ENCODE measurements around the gene COLEC12. TPM values are rescaled to one million over a fixed set of nuclear protein-coding genes. Genes with fewer than 3 reads are reported as not detected.

COLEC12 gene
- polyA plus RNA-seq, 3 donors: 0.21 to 0.47 (median 0.35) TPM

DNA sequence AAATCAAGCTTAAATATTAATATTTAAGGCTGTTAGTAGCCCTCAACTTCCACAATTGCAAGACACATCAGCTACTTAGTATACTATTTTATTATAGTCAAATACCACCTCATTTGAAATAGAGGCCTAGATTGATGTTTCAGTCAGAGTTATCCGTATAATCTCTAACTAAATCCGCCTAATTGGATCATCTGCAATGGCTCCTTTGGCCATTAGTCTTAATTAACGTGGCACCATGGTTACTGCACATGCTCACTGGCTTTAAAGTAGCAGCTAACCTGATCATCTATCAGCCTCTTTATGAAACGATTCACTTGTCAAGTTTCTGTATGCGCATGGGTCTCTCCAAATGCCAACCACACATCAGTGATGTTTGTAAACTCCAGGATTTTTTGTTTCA, 112.3 kb downstream of the COLEC12 start:
- no peak for DNase-seq
- Histone ChIP-seq H3K9ac (ENCODE audit: insufficient read depth, low read length, poor library complexity, severe bottlenecking) (no peak overlapping the region), H3K4me2 (replicated peaks; ENCODE audit: extremely low read depth, low read length, poor library complexity, severe bottlenecking) (no peak overlapping the region), H4K20me1 (ENCODE audit: insufficient read depth, low read length) (no peaks in the 10 kb centered on the region), H3K4me1 (ENCODE audit: control insufficient read depth in 1 of 2, insufficient read depth in 2 of 2, low read length in 2 of 2) (peaks cover 22 to 32% of the 10 kb centered on the region in 2 donors), H2AFZ (ENCODE audit: insufficient read depth, low read depth, low read length, poor library complexity, severe bottlenecking) (no peak overlapping the region), H3K79me2 (ENCODE audit: insufficient read depth, low read length) (no peaks in the 10 kb centered on the region), H3K27ac (ENCODE audit: low read depth in 1 of 2, low read length in 2 of 2) (no peak overlapping the region), H3K27me3 (ENCODE audit: control insufficient read depth in 2 of 2, insufficient read depth in 2 of 2, low read length in 2 of 2) (no peaks in the 10 kb centered on the region), H3K4me3 (replicated peaks in 1 of 3; ENCODE audit: low read depth in 2 of 3, low read length in 3 of 3) (no peak overlapping the region), H3K9me3 (replicated peaks in 1 of 2; ENCODE audit: control insufficient read depth in 1 of 2, insufficient read depth in 1 of 2, low read length in 2 of 2) (peaks cover 4 to 5% of the 10 kb centered on the region in 2 donors), H3K36me3 (replicated peaks in 1 of 2; ENCODE audit: control insufficient read depth in 1 of 2, insufficient read depth in 2 of 2, low read length in 2 of 2) (no peaks in the 10 kb centered on the region)
- 100% methylated on average over 3 of the region's 5 CpGs for WGBS (ENCODE audit: insufficient coverage)
- TF ChIP-seq, protein P1, sequence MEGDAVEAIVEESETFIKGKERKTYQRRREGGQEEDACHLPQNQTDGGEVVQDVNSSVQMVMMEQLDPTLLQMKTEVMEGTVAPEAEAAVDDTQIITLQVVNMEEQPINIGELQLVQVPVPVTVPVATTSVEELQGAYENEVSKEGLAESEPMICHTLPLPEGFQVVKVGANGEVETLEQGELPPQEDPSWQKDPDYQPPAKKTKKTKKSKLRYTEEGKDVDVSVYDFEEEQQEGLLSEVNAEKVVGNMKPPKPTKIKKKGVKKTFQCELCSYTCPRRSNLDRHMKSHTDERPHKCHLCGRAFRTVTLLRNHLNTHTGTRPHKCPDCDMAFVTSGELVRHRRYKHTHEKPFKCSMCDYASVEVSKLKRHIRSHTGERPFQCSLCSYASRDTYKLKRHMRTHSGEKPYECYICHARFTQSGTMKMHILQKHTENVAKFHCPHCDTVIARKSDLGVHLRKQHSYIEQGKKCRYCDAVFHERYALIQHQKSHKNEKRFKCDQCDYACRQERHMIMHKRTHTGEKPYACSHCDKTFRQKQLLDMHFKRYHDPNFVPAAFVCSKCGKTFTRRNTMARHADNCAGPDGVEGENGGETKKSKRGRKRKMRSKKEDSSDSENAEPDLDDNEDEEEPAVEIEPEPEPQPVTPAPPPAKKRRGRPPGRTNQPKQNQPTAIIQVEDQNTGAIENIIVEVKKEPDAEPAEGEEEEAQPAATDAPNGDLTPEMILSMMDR (IDR thresholded peaks at IDR 0.05): no peak
- intact Hi-C loops (cut with micrococcal nuclease): loop anchor here in 1 of 2 donors (10.0 kb wide), 1 partner anchor 67 kb away; no protein-coding TSS in a partner anchor
- Mint-ChIP-seq H3K4me3 (no peak overlapping the region), H3K27me3 (ENCODE audit: low read depth in 3 of 3) (peaks cover 0 to 3% (median 0%) of the 10 kb centered on the region in 3 donors), H3K36me3 (peaks cover 5 to 7% of the 10 kb centered on the region in 2 donors), H3K27ac (no peak overlapping the region), H3K9me3 (peaks cover 5 to 11% (median 7%) of the 10 kb centered on the region in 7 donors), H3K4me1 (peaks cover 34% of the 10 kb centered on the region)

DNA sequence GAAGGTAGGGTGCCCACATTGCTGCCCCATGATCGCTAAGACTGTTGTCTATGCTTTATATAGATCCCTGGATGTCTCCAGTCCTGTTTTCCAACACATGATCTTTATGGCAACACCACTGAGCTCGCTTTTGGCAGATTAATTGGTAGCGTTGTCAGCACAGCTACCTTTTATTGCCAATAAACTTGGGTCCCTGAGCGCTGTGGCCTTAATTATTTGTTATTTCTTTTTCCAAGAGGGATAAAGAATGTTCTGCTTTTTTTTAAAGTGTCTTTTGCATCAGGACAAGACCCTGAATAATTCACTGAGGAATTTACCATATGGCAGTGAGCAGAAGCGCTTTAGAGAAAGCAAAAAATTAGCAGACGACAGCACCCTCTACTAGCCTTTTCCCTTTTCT, 113.5 kb downstream of the COLEC12 start:
- H3K4me1 ChIP-seq (ENCODE audit: control insufficient read depth in 1 of 2, insufficient read depth in 2 of 2, low read length in 2 of 2): peaks cover 23 to 26% of the 10 kb centered on the region in 2 donors
- H3K4me3 Mint-ChIP-seq: no peak overlapping the region
- H3K4me2 ChIP-seq (replicated peaks; ENCODE audit: extremely low read depth, low read length, poor library complexity, severe bottlenecking): no peak overlapping the region
- no peak overlapping the region for H3K27ac Mint-ChIP-seq
- no peak overlapping the region for H3K4me3 ChIP-seq (replicated peaks in 1 of 3; ENCODE audit: low read depth in 2 of 3, low read length in 3 of 3)
- no peaks in the 10 kb centered on the region for H3K27me3 ChIP-seq (ENCODE audit: control insufficient read depth in 2 of 2, insufficient read depth in 2 of 2, low read length in 2 of 2)
- TF ChIP-seq, protein P1 (IDR thresholded peaks at IDR 0.05): no peak
- no peak for DNase-seq
- H2AFZ ChIP-seq (ENCODE audit: insufficient read depth, low read depth, low read length, poor library complexity, severe bottlenecking): no peak overlapping the region
- no peaks in the 10 kb centered on the region for H4K20me1 ChIP-seq (ENCODE audit: insufficient read depth, low read length)
- H3K9me3 Mint-ChIP-seq: peaks cover 5 to 11% (median 7%) of the 10 kb centered on the region in 7 donors
- H3K9ac ChIP-seq (ENCODE audit: insufficient read depth, low read length, poor library complexity, severe bottlenecking): no peak overlapping the region
- no peaks in the 10 kb centered on the region for H3K79me2 ChIP-seq (ENCODE audit: insufficient read depth, low read length)
- no peak overlapping the region for H3K27ac ChIP-seq (ENCODE audit: low read depth in 1 of 2, low read length in 2 of 2)
- H3K27me3 Mint-ChIP-seq (ENCODE audit: low read depth in 3 of 3): peaks cover 0 to 3% (median 0%) of the 10 kb centered on the region in 3 donors
- no peaks in the 10 kb centered on the region for H3K36me3 ChIP-seq (replicated peaks in 1 of 2; ENCODE audit: control insufficient read depth in 1 of 2, insufficient read depth in 2 of 2, low read length in 2 of 2)
- H3K36me3 Mint-ChIP-seq: peaks cover 5 to 7% of the 10 kb centered on the region in 2 donors
- peaks cover 4 to 5% of the 10 kb centered on the region in 2 donors for H3K9me3 ChIP-seq (replicated peaks in 1 of 2; ENCODE audit: control insufficient read depth in 1 of 2, insufficient read depth in 1 of 2, low read length in 2 of 2)
- WGBS (ENCODE audit: insufficient coverage): 77% methylated on average over 5 of the region's 6 CpGs
- intact Hi-C loops (cut with micrococcal nuclease): loop anchor here in 1 of 2 donors (10.0 kb wide), 1 partner anchor 68 kb away; no protein-coding TSS in a partner anchor
- H3K4me1 Mint-ChIP-seq: peaks cover 31% of the 10 kb centered on the region

Measured in CD14-positive monocyte (primary cell).